ENCODE measurements around the gene MED9. TPM values are rescaled to one million over a fixed set of nuclear protein-coding genes. Genes with fewer than 3 reads are reported as not detected.

Gene MED9
- polyA plus RNA-seq, 1 of the 3 experiments (the other 2 are of a cell fraction), result 10.1 TPM

DNA sequence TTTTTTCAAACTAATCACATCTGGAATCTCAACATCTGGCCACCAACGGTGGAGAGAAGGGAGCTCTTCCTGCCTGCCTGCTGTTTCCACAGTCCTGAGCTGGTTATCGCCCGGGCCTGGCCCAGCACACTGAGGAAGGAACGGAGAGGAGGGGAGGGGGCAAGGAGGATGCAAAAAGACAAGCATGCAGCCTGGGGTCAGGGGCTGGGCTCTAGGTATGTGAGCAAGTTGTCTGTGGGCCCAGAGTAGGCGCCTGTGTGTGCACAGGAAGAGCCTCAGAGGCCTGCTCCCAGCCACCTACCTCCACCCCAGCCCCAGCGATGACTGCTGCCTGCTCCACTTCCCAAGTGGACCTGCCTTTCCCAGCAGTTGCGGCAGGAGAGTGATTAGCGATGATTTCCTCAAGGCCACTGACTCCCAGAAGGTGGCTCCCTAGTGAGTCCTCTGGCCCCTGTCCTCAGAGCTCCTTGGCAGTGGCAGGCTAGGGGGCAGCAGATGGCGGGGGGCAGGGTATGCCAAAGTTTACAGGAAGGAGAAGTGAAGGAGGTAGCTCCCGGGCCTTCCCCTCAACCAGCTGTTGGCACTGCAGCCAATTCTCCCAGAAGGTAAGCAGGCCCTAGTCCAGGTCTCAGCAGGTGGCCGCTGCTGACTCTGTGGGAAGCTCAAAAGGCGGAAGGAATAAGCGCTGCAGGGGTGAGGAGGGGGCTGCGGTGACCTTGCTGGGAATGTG lies 46.4 kb downstream of the MED9 start (continued):
- TF ChIP-seq REST (IDR thresholded peaks at IDR 0.05; ENCODE audit: low read depth, low read length), result no peak

DNA sequence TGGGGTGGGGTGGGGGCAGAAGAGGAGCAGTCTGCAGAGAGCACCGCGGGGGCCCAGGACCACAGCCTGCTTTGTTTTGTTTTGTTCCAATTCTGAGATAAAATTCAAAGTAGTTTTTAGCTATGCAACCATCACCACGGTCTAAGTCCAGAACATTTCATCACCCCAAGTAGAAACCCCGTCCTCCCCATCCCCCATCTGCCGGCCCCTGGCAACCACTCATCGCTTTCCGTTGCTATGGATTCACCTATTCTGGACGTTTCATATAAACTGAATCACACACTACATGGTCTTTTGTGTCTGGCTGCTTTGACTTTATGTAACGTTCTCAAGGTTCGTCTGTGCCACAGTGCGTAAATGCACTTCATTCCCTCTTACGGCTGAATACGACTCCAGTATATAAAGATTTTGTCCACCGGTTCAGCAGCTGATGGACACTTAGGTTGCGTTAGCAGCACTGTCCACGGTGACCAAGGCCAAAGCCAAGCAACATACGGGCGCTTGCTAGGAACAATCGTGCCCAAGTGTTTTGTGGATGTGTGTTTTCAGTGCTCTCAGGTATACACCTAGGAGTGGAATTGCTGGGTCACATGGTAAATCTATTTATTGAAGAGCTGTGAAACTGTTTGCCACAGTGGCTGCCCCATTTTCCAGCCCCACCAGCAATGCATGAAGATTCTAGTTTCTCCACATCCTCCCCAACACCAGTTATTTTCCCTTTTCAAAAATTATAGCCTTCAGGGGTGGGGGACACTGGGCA lies 47.1 kb downstream of the MED9 start:
- POLR2A ChIA-PET, result no interaction called here
- Histone ChIP-seq H3K27me3 (ENCODE audit: insufficient read depth) (no peaks in the 10 kb centered on the region), H3K36me3 (replicated peaks in 1 of 2; ENCODE audit: control insufficient read depth in 1 of 2, insufficient read depth in 2 of 2, low read length in 1 of 2) (no peaks in the 10 kb centered on the region), H3K9me2 (no peaks in the 10 kb centered on the region), H3K4me3 (ENCODE audit: low read depth in 2 of 2, low read length in 1 of 2) (no peak overlapping the region), H3K4me1 (ENCODE audit: control insufficient read depth in 1 of 2, insufficient read depth in 2 of 2, low read depth in 1 of 2, low read length in 1 of 2) (peaks cover 0 to 16% of the 10 kb centered on the region in 2 experiments; a peak in 1 of 4 replicates), H3K79me2 (ENCODE audit: insufficient read depth) (no peaks in the 10 kb centered on the region), H2AFZ (ENCODE audit: low read depth) (no peak overlapping the region), H3K9me3 (no peaks in the 10 kb centered on the region), H3K27ac (ENCODE audit: low read depth in 2 of 2, low read length in 1 of 2) (no peak overlapping the region), H4K20me1 (ENCODE audit: insufficient read depth) (no peaks in the 10 kb centered on the region), H3K4me2 (no peak overlapping the region), H3F3A (replicated peaks; ENCODE audit: insufficient read depth) (no peaks in the 10 kb centered on the region), H3K9ac (no peak overlapping the region)
- CTCF ChIA-PET, result interaction anchor here (0.8 to 8.3 kb wide), 3 partner anchors 14 to 45 kb away, joined by 3 to 42 read pairs (median 13); no protein-coding TSS in a partner anchor
- TF ChIP-seq MXI1 (IDR thresholded peaks at IDR 0.05; ENCODE audit: low read depth, low read length) (no peak), REST (IDR thresholded peaks at IDR 0.05; ENCODE audit: low read depth, low read length) (no peak), YY1 (IDR thresholded peaks at IDR 0.05; ENCODE audit: low read depth) (no peak), MAX (IDR thresholded peaks at IDR 0.05; ENCODE audit: low read depth) (no peak), EP300 (IDR thresholded peaks at IDR 0.05; ENCODE audit: borderline replicate concordance in 1 of 2, low read depth in 1 of 2, low read length in 1 of 2) (no peak)
- WGBS (ENCODE audit: low lambda C conversion rate), result 94% methylated on average over 19 of the region's 19 CpGs
- DNase-seq, result no peak
